Thoracic aorta (tissue), 2 donors: ENCODE results near the gene PYGB. TPM values are rescaled to one million over a fixed set of nuclear protein-coding genes. Genes with fewer than 3 reads are reported as not detected.

ENCODE experiments used
- ATAC-seq: fragments of 150-250 bp; one replicate; pipeline ENCODE4 v1.8.0; 2017; ENCODE audit warnings: low read depth; ENCODE audit not compliant: insufficient number of reproducible peaks, low FRiP score
- DNase-seq: peaks from one replicate; pipeline ENCODE4 v3.0.0-alpha.2; 2020; ENCODE audit warnings: low spot score
- H3K27ac ChIP-seq, 2 donors: fragments of 200-600 bp; sonication (generic); 1 replicate in 1 of 2; 2 replicates in 1 of 2; pipeline ENCODE4 v1.5.1; 2016; ENCODE audit warnings: mild to moderate bottlenecking in 2 of 2, moderate library complexity in 2 of 2
- H3K27me3 ChIP-seq: fragments of 200-600 bp; sonication (generic); replicated peaks from 2 replicates; pipeline ENCODE4 v1.6.0; 2016; ENCODE audit warnings: mild to moderate bottlenecking; ENCODE audit not compliant: insufficient read depth
- H3K36me3 ChIP-seq: fragments of 200-600 bp; sonication (generic); one replicate; pipeline ENCODE4 v1.5.1; 2016
- H3K4me1 ChIP-seq, 2 donors: fragments of 200-600 bp; sonication (generic); 1 replicate in 1 of 2; 2 replicates in 1 of 2; pipeline versions ENCODE4 v1.5.1 to v1.6.0; 2016; ENCODE audit warnings: low read depth in 2 of 2, mild to moderate bottlenecking in 1 of 2; ENCODE audit not compliant: control insufficient read depth in 1 of 2
- H3K4me3 ChIP-seq: fragments of 200-600 bp; sonication (generic); 2 replicates; pipeline ENCODE4 v1.5.1; 2016; ENCODE audit warnings: mild to moderate bottlenecking
- H3K9me3 ChIP-seq: fragments of 200-600 bp; sonication (generic); 2 replicates; pipeline ENCODE4 v1.5.1; 2016
- total RNA-seq, 2 donors: library from RNA; depleted of rRNA; stranded (reverse); fragments of >200 nt; gene quantifications; one replicate each; pipeline versions ENCODE4 v1.1.0 to v1.2.3, GENCODE V29; 2016
- TF ChIP-seq, protein P1 (sequence below): fragments of 200-600 bp; sonication (generic); IDR thresholded peaks from one replicate; pipeline ENCODE4 v1.5.1; 2019; ENCODE audit warnings: antibody characterized with exemption

The PYGB gene
- total RNA-seq, 2 donors from 2014 or later, result 124 to 256 TPM

GRCh38 chr20:25294459-25295385, 46.8 kb downstream of the PYGB start:
- ATAC-seq (no peak), DNase-seq (no peak)
- TF ChIP-seq, protein P1, sequence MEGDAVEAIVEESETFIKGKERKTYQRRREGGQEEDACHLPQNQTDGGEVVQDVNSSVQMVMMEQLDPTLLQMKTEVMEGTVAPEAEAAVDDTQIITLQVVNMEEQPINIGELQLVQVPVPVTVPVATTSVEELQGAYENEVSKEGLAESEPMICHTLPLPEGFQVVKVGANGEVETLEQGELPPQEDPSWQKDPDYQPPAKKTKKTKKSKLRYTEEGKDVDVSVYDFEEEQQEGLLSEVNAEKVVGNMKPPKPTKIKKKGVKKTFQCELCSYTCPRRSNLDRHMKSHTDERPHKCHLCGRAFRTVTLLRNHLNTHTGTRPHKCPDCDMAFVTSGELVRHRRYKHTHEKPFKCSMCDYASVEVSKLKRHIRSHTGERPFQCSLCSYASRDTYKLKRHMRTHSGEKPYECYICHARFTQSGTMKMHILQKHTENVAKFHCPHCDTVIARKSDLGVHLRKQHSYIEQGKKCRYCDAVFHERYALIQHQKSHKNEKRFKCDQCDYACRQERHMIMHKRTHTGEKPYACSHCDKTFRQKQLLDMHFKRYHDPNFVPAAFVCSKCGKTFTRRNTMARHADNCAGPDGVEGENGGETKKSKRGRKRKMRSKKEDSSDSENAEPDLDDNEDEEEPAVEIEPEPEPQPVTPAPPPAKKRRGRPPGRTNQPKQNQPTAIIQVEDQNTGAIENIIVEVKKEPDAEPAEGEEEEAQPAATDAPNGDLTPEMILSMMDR, result peak; percentile 64

GRCh38 chr20:25295386-25296093, 47.7 kb downstream of the PYGB start:
- Histone ChIP-seq H3K36me3 (peaks cover 29% of the 10 kb centered on the region), H3K27me3 (no peaks in the 10 kb centered on the region), H3K4me3 (no peak overlapping the region), H3K9me3 (no peaks in the 10 kb centered on the region), H3K4me1 (peaks cover 16 to 39% of the 10 kb centered on the region in 2 donors), H3K27ac (peak overlapping the region; percentile 55 to 60)
- TF ChIP-seq, protein P1, result no peak
- ATAC-seq (peak; percentile 44), DNase-seq (no peak)

More at GRCh38 chr20:25294459-25295385, 46.8 kb downstream of the PYGB start:
- peak overlapping the region; percentile 55 to 60 for H3K27ac ChIP-seq
- no peak overlapping the region for H3K4me3 ChIP-seq
- H3K4me1 ChIP-seq, result peaks cover 16 to 39% of the 10 kb centered on the region in 2 donors
- peaks cover 31% of the 10 kb centered on the region for H3K36me3 ChIP-seq
- H3K27me3 ChIP-seq, result no peaks in the 10 kb centered on the region
- H3K9me3 ChIP-seq, result no peaks in the 10 kb centered on the region

DNA sequence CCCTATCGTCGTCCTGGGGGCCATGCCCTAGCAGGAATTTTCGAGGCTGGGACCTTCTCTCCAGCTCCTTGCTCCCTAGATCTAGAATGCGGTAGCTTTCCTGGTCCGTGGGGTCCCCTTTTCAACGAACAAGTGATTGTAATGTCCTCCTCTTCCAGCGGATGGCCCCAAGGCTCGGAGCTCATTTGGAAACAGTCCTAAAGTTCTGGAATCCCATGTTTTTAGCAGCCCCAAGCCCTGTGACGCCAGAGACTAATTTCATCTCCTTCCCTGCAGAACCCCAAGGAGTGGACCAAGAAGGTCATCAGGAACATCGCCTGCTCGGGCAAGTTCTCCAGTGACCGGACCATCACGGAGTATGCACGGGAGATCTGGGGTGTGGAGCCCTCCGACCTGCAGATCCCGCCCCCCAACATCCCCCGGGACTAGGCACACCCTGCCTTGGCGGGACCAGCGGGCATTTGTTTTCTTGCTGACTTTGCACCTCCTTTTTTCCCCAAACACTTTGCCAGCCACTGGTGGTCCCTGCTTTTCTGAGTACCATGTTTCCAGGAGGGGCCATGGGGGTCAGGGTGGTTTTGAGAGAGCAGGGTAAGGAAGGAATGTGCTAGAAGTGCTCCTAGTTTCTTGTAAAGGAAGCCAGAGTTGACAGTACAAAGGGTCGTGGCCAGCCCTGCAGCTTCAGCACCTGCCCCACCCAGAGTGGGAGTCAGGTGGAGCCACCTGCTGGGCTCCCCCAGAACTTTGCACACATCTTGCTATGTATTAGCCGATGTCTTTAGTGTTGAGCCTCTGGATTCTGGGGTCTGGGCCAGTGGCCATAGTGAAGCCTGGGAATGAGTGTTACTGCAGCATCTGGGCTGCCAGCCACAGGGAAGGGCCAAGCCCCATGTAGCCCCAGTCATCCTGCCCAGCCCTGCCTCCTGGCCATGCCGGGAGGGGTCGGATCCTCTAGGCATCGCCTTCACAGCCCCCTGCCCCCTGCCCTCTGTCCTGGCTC, 48.5 kb downstream of the PYGB start:
- Histone ChIP-seq H3K27ac (peak overlapping the region; percentile 53 to 60), H3K27me3 (no peaks in the 10 kb centered on the region), H3K9me3 (no peaks in the 10 kb centered on the region), H3K4me1 (peaks cover 16 to 39% of the 10 kb centered on the region in 2 donors), H3K36me3 (peaks cover 20% of the 10 kb centered on the region), H3K4me3 (no peak overlapping the region)
- DNase-seq, result no peak
- no peak for ATAC-seq
- TF ChIP-seq, protein P1, result no peak

DNA sequence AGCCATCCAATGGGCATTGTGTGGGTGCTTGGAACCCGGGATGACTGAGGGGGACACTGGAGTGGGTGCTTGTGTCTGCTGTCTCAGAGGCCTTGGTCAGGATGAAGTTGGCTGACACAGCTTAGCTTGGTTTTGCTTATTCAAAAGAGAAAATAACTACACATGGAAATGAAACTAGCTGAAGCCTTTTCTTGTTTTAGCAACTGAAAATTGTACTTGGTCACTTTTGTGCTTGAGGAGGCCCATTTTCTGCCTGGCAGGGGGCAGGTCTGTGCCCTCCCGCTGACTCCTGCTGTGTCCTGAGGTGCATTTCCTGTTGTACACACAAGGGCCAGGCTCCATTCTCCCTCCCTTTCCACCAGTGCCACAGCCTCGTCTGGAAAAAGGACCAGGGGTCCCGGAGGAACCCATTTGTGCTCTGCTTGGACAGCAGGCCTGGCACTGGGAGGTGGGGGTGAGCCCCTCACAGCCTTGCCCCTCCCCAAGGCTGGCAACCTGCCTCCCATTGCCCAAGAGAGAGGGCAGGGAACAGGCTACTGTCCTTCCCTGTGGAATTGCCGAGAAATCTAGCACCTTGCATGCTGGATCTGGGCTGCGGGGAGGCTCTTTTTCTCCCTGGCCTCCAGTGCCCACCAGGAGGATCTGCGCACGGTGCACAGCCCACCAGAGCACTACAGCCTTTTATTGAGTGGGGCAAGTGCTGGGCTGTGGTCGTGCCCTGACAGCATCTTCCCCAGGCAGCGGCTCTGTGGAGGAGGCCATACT, 49.4 kb downstream of the PYGB start:
- no peak for ATAC-seq
- Histone ChIP-seq H3K27me3 (no peaks in the 10 kb centered on the region), H3K36me3 (peaks cover 14% of the 10 kb centered on the region), H3K4me3 (no peak overlapping the region), H3K4me1 (peaks cover 16 to 39% of the 10 kb centered on the region in 2 donors), H3K27ac (peak overlapping the region; percentile 53), H3K9me3 (no peaks in the 10 kb centered on the region)
- DNase-seq, result no peak
- TF ChIP-seq, protein P1, result no peak
